Neuronal stem cell (in vitro differentiated cells): ENCODE results near the gene FLNC.

Source experiments
- DNase-seq: peaks from one replicate; pipeline ENCODE4 v3.0.0-alpha.2; 2013; ENCODE audit warnings: low spot score
- H2AFZ ChIP-seq: one replicate; pipeline ENCODE4 v1.6.1; 2013; ENCODE audit warnings: mild to moderate bottlenecking, low read length, inconsistent platforms
- H2AK5ac ChIP-seq: 2 replicates; pipeline ENCODE4 v1.6.1; 2013; ENCODE audit warnings: low read depth, mild to moderate bottlenecking, inconsistent platforms, low read length, moderate library complexity, mixed read lengths
- H2BK120ac ChIP-seq: 2 replicates; pipeline ENCODE4 v1.6.1; 2013; ENCODE audit warnings: low read depth, mild to moderate bottlenecking, inconsistent platforms, low read length, moderate library complexity, mixed read lengths
- H2BK12ac ChIP-seq: one replicate; pipeline ENCODE4 v1.6.1; 2013; ENCODE audit warnings: low read length, inconsistent platforms
- H2BK15ac ChIP-seq: 2 replicates; pipeline ENCODE4 v1.6.1; 2013; ENCODE audit warnings: mild to moderate bottlenecking, low read length, inconsistent platforms, mixed read lengths
- H2BK5ac ChIP-seq: one replicate; pipeline ENCODE4 v1.6.1; 2013; ENCODE audit warnings: inconsistent platforms, mild to moderate bottlenecking, low read length, moderate library complexity
- H3K14ac ChIP-seq: one replicate; pipeline ENCODE4 v1.6.1; 2013; ENCODE audit warnings: low read length, inconsistent platforms
- H3K18ac ChIP-seq: 2 replicates; pipeline ENCODE4 v1.6.1; 2013; ENCODE audit warnings: low read length, inconsistent platforms
- H3K23ac ChIP-seq: 2 replicates; pipeline ENCODE4 v1.6.1; 2013; ENCODE audit warnings: low read depth, mild to moderate bottlenecking, mixed read lengths, low read length, inconsistent platforms; ENCODE audit not compliant: poor library complexity
- H3K27ac ChIP-seq: replicated peaks from 3 replicates; pipeline ENCODE4 v1.5.1; 2013; ENCODE audit warnings: low read length, inconsistent platforms
- H3K27me3 ChIP-seq, 3 experiments: 2 replicates each; pipeline ENCODE4 v1.6.1; 2013; ENCODE audit warnings: low read length in 3 of 3, mild to moderate bottlenecking in 2 of 3, inconsistent platforms in 1 of 3, low read depth in 1 of 3, mixed read lengths in 1 of 3, moderate library complexity in 1 of 3; ENCODE audit not compliant: control insufficient read depth in 3 of 3, insufficient read depth in 3 of 3
- H3K36me3 ChIP-seq, 2 donors: replicated peaks in 1 of 2; 2 replicates each; pipeline ENCODE4 v1.6.1; 2013; ENCODE audit warnings: low read length in 2 of 2; ENCODE audit not compliant: control insufficient read depth in 2 of 2, insufficient read depth in 2 of 2
- H3K4ac ChIP-seq: 2 replicates; pipeline ENCODE4 v1.6.1; 2013; ENCODE audit warnings: inconsistent platforms, mild to moderate bottlenecking, low read length, moderate library complexity
- H3K4me1 ChIP-seq, 2 donors: 1 replicate in 1 of 2; 2 replicates in 1 of 2; pipeline ENCODE4 v1.6.1; 2013; ENCODE audit warnings: low read length in 2 of 2, low read depth in 1 of 2; ENCODE audit not compliant: control insufficient read depth in 2 of 2, insufficient read depth in 1 of 2
- H3K4me2 ChIP-seq: one replicate; pipeline ENCODE4 v1.6.1; 2013; ENCODE audit warnings: mild to moderate bottlenecking, low read length, inconsistent platforms; ENCODE audit not compliant: insufficient read depth, poor library complexity, severe bottlenecking
- H3K4me3 ChIP-seq, 2 donors: 2 replicates each; pipeline ENCODE4 v1.5.1; 2013; ENCODE audit warnings: low read length in 2 of 2, mild to moderate bottlenecking in 2 of 2, inconsistent platforms in 1 of 2, moderate library complexity in 1 of 2
- H3K79me1 ChIP-seq: one replicate; pipeline ENCODE4 v1.6.1; 2013; ENCODE audit warnings: low read depth, mild to moderate bottlenecking, inconsistent platforms, low read length, moderate library complexity
- H3K9ac ChIP-seq: one replicate; pipeline ENCODE4 v1.6.1; 2013; ENCODE audit warnings: mild to moderate bottlenecking, low read depth, low read length, inconsistent platforms; ENCODE audit not compliant: poor library complexity
- H3K9me3 ChIP-seq, 2 donors: replicated peaks in 1 of 2; 2 replicates each; pipeline versions ENCODE3 to v1.6.1; 2013; ENCODE audit warnings: low read length in 2 of 2, mild to moderate bottlenecking in 2 of 2, inconsistent platforms in 1 of 2, low read depth in 1 of 2, mixed read lengths in 1 of 2, moderate library complexity in 1 of 2; ENCODE audit not compliant: control insufficient read depth in 2 of 2, insufficient read depth in 1 of 2
- H4K8ac ChIP-seq: one replicate; pipeline ENCODE4 v1.6.1; 2013; ENCODE audit warnings: low read depth, mild to moderate bottlenecking, inconsistent platforms, low read length, moderate library complexity
- H4K91ac ChIP-seq: one replicate; pipeline ENCODE4 v1.6.1; 2013; ENCODE audit warnings: low read length, low read depth, mild to moderate bottlenecking, inconsistent platforms; ENCODE audit not compliant: poor library complexity
- WGBS, 2 donors: extraction: QIAGEN DNeasy Blood & Tissue Kit; methylation state at CpG; one replicate each; pipeline ENCODE4 v1.1.7; 2013; ENCODE audit warnings: missing lambda C conversion rate in 2 of 2, mixed read lengths in 1 of 2; ENCODE audit not compliant: insufficient read length in 2 of 2, insufficient replicate concordance in 1 of 2; ENCODE audit errors: extremely low coverage in 2 of 2; 5-methylcytosine and 5-hydroxymethylcytosine counted together

Gene FLNC

GRCh38 chr7:128906766-128907559, 76.8 kb downstream of the FLNC start:
- Histone ChIP-seq H3K27me3 (peaks cover 0 to 50% (median 15%) of the 10 kb centered on the region in 3 experiments), H3K18ac (peak overlapping the region; percentile 23), H3K4me3 (no peak overlapping the region), H2BK120ac (no peak overlapping the region), H3K4me1 (peaks cover 16% of the 10 kb centered on the region in 2 donors), H3K36me3 (no peaks in the 10 kb centered on the region), H2AFZ (no peak overlapping the region), H4K8ac (no peak overlapping the region), H2BK15ac (no peak overlapping the region), H3K23ac (no peak overlapping the region), H4K91ac (no peak overlapping the region), H3K4me2 (no peak overlapping the region), H3K9ac (peak overlapping the region; percentile 24), H3K14ac (no peak overlapping the region), H2AK5ac (no peak overlapping the region), H3K79me1 (no peaks in the 10 kb centered on the region), H2BK12ac (no peak overlapping the region), H3K4ac (no peak overlapping the region), H2BK5ac (no peak overlapping the region), H3K27ac (no peak overlapping the region), H3K9me3 (no peaks in the 10 kb centered on the region)
- WGBS, 2 donors, result no CpG with 5 or more reads among the region's 19 CpGs
- no peak for DNase-seq
